SK-MEL-5 (cell line): ENCODE data around the gene EIF4A3. TPM values are rescaled to one million over a fixed set of nuclear protein-coding genes. Genes with fewer than 3 reads are reported as not detected.

Source experiments
- DNase-seq: peaks from one replicate; pipeline ENCODE4 v3.0.0-alpha.2; 2016; ENCODE audit warnings: low read depth, low spot score
- in situ Hi-C: cut with HindIII; loops from 2 replicates; pipeline ENCODE4 v1.10.0; 2016; ENCODE audit warnings: low sequenced_read_pairs, high pct_unique_total_duplicates, low pct_unique_long_range_greater_than_20kb
- polyA plus RNA-seq, 2 experiments: library from polyadenylated mRNA; depleted of rRNA; stranded (reverse); fragments of >200 nt; gene quantifications; 2 replicates each; pipeline ENCODE4 v1.2.3, GENCODE V29; 2015
- total RNA-seq: library from RNA; depleted of rRNA; stranded (reverse); fragments of >200 nt; shearing (Covaris generic); gene quantifications from 2 replicates; pipeline ENCODE4 v1.2.3, GENCODE V29; 2014; rRNA removed

EIF4A3 gene
- 567 and 602 TPM in 2 replicates for total RNA-seq
- polyA plus RNA-seq (2015; cell fraction: cytosol; rRNA removed): 264 and 266 TPM in 2 replicates
- 198 and 244 TPM in 2 replicates for polyA plus RNA-seq (2015; cell fraction: nucleus; rRNA removed)

DNA sequence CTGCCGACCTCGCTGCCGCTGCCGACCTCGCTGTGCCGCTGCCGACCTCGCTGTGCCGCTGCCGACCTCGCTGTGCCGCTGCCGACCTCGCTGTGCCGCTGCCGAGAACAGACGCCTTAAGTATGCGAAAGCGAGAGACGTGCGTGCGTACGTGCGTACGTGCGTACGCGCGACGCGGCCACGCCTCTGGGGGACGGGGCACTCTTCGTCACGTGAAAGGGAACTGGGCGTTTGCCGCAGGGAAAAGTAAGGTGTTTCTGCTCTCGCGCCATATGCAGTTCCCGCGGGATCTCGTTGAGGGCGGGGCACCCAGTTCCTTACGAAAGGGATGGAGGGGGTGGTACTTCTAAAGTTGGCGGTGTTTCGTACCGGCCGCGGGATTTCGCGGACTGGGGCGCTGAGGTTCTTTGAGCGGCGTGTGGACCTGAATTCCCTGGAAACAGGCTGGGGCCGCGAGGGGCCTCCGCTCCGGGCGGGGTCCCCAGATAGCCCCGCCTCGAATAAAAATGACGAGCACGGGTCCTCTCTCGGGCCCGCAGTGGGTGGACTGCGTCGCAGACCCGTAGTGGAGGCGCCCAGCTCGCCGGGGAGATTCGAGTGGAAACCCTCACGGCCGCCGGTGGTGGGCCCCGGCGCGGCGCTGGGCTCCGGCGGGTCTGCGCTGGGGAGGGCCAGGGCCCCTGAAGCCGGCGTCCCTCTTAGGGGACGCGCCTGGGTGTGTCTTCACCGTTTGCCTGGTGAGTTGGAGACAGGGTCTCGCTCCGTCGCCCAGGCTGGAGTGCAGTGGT, at the start of gene EIF4A3:
EIF4A3 (minus strand) TSS at position 94 of the 788 bp plus-strand sequence. CDS start 167 bp downstream, outside the sequence.
- in situ Hi-C loops: no loop called here
- peak; percentile 100 for DNase-seq

DNA sequence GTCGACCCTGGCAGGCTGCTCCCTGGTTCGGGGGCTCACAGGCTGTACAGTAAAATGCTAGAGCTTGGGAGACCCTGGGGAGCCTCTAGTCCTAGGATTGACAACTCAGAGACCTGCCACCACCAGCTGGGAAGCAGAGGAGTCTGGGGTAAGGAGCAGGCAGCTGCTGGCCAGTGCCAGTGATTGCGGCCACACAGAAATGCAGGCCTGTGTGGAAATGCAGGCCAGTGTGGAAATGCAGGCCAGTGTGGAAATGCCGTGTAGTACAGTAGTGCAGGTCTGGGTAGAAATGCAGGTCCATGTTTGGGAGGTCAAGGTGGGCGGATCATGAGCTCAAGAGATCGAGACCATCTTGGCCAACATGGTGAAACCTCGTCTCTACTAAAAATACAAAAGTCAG, 49.7 kb upstream of the EIF4A3 start:
- no peak for DNase-seq
- in situ Hi-C loops: no loop called here

DNA sequence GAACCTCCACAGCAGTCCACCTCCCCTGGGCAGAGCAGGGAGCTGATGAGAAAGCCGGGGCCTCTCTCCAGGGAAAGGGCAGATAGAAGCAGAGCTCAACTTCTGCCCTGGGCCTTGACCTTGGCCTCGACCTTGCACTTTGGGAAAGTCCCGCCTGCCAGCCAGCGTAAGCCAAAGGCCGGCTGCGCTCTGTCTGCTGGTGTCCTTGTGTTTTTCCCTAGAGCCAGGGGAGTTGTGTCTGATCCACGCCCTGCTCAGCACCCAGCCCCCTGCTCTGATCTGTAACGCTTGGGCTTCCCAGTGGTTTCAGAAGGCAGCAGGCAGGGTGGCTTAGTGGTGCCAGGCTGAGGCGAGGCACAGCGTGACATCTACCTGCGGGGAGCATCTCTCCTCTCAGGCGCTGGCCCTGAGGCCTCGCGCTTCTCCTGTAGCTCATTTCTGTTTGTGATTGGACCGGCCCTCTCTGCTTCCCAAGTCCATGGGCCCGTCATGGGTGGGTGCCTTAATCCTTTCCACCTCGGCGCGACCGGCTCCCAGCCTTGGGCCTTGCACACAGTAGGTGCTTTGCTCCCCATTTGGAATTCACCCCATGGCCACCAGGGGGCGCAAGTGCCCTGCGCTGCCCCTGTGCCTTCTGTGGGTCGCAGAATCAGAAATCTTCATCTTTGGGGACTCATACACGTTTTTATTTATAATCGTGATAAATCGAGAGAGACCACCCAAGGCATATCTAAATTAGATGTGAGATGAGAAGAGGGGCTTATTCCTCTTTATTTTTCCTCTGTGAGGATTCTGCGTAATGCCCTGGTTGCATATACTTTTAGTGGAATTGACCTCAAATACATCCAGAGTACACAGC, 49.0 kb upstream of the EIF4A3 start:
- in situ Hi-C loops: no loop called here
- DNase-seq: peak; percentile 34

DNA sequence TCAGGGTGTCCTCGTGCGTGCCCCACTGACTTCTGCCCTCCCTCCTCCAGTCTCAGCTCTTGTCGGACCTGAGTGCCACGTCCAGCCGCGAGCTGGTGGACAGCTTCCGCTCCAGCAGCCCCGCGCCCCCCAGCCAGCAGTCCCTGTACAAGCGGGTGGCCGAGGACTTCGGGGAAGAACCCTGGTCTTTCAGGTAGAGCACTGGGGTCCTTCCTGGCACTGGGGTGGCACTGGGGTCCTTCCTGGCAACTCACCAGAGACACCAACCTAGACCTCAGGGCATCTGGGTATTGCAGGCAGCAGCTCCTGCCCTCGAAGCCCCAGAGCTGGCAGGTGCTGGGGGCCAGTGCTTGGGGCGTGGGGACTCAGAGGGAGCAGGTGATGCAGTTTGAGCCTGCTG, 48.2 kb upstream of the EIF4A3 start:
- DNase-seq: no peak
- in situ Hi-C loops: no loop called here

DNA sequence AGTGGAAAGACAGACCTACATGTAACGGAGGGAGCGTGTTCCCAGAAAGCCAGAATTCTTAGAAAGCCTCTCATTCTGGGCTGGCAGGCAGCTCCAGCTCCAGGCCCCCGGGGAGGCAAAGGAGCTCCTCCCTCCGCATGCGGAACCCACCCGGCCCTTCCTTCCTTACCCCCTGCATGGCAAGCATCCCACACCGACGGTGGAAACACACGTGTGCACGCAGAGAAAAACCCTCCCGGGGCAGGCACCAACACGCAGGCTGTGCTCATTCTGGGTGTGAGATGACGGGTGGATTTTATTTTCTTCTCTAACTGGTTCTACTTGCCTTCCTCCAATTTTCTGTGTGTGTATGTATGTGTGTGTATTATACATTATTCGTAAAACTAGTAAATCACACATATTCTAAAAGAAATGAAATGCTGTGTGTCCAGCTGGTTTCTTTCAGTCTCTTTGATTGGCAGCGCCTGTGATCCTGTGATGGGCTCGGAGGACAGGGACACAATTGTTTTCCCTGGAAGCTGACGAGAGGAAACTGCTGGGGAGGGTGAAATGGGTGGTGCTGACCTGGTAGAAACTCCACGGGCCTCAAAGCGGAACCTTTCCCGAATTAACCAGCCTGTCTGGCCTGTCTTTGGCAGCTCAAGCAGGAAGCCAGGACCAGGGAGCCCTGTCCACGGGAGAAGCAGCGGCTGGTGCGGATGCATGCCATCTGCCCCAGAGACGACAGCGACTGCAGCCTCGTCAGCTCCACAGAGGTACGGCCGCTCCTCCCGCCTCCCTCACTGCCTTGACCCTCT, 45.1 kb upstream of the EIF4A3 start:
- in situ Hi-C loops: no loop called here
- DNase-seq: peak; percentile 98

DNA sequence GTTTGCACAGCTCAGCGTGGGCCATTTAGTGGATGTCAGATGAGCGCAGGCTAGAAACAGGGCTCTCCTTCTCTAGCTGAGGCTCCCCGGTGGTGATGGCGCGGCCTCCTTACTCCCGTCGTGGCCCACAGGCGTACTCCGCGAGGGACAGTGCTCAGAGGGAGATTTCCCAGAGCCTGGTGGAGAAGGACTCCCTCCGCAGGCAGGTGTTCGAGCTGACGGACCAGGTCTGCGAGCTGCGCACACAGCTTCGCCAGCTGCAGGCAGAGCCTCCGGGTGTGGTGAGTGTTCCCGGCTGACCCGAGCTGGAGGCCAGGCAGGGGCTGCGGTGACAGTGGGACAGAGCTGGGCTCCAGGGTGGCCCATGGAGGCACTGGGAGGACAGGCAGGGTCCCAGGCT, 44.3 kb upstream of the EIF4A3 start:
- in situ Hi-C loops: no loop called here
- no peak for DNase-seq

DNA sequence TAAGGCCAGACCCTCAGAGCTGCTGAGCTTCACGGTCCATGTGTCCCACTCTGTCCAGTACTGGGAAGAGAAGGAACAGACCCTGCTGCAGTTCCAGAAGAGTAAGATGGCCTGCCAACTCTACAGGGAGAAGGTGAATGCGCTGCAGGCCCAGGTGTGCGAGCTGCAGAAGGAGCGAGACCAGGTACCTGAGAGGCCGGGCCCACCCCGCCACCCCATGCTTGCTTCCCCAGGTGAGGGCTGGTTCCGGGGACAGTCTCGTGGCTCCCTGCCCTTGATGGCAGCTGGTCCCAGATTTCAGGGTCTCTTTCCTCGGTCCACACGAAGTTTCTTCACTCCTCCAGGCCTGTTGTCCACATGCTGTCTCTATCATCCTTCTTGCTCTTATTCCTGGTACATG, 43.8 kb upstream of the EIF4A3 start:
- in situ Hi-C loops: no loop called here
- no peak for DNase-seq

DNA sequence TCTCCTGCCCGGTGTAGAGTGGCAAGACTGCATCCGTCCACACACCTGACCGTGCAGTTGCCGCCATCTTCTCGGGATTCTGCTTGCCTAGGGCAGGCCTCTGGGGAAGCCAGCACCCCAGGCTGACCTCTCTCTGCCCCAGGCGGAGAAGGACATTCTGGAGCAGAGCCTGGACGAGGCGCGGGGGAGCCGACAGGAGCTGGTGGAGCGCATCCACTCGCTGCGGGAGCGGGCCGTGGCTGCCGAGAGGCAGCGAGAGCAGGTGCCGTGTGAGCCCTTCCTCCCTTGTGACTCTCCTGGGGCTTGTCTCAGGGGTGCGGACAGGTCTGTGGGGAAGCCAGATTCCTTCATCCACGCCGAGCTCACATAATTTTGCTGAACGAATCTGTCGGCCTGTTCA, 42.7 kb upstream of the EIF4A3 start:
- no peak for DNase-seq
- in situ Hi-C loops: no loop called here

DNA sequence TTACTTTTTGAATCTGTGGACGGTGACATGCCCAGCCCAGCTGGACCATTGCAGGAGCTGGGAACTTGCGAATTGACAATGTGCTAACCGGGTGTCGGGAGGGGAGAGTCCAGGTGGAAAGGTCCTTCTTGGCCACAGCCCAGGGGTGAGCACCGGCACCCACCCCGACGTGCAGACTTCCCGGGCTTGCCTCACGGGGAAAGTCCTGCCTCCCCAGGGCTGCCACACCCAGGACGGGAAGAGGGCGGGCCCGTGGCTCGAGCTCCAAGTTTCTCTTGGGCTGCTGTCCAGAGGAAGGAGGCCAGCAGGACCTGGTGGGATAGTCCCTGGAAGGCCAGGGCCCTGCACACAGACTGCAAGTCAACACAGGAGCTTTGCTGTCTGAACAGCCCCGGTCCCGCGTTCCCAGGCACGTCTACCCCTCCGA, 40.6 kb upstream of the EIF4A3 start:
- in situ Hi-C loops: no loop called here
- DNase-seq: no peak

DNA sequence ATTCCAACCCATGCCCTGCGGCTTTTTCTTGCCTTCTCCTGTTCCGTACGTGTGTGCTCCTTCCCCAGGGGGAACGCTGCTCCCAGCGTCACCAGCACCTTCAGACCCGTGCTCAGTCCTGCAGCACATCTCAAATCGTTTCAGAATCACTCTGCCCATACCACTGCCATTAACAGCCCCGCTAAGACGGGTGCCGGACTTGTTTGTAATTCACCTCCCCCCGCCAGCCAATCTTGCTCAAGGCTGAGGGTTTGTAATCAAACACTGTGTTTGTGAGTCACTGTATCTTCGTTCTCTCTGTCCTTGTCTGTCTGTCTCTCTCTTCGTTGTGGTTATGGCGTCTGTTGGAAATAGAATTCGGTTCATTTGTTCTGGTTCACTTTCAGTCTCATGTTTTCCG, 40.2 kb upstream of the EIF4A3 start:
- no peak for DNase-seq
- in situ Hi-C loops: no loop called here

DNA sequence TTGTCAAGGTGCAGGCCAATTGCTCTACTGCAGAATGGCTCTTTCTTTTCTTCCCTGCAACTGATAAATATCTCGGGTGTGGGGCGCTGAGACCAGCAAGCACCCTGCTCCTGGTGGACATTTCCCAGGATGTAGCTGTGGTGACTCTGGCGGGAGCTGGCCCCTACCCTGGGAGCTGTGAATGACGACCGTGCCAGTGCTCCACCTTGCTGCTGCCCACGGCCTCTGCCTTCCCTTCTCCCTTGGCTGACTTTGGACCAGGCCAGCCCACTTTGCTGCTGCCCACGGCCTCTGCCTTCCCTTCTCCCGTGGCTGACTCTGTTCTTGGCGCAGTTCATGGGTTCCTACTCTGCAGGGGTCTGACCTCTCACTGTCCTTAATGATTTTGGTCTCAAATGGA, 39.0 kb upstream of the EIF4A3 start:
- in situ Hi-C loops: no loop called here
- DNase-seq: no peak

DNA sequence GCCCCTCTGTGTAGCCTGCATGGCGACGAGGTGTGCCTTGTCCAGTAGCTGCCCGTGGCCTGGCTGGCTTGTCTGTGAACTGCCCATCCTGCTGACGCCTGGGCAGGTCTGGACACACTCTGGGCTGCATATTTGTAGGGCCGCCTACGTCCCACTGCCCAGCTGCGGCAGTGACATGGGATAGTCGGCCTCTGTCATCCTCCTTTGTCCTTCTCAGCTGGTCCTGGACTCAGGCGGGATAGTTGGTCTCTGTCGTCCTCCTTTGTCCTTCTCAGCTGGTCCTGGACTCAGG, 37.4 kb upstream of the EIF4A3 start:
- DNase-seq: no peak
- in situ Hi-C loops: no loop called here

DNA sequence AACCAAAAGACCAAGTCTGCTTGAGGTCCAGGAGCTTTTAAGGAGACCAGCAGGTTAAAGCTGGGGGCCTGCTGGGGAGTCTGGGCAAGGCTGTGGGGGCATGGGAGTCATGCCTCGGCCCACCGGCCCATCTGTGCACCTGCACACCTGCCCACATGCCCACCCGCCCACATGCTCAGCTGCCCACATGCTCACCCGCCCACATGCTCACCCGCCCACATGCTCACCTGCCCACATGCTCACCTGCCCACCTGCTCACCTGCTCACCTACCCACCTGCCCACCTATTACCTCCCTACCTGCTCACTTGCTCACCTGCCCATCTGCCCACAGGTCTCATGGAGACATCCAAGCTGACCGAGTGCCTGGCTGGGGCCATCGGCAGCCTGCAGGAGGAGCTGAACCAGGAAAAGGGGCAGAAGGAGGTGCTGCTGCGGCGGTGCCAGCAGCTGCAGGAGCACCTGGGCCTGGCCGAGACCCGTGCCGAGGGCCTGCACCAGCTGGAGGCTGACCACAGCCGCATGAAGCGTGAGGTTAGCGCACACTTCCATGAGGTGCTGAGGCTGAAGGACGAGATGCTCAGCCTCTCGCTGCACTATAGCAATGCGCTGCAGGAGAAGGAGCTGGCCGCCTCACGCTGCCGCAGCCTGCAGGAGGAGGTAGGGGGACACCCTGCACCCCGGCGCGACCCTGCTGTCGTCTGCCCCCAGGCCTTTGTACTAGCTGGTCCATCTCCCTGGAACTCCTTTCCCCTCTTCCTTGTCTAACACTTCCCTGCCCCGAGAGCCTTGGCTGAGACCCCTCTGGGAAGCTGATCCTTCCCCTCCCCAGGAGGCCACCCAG, 36.9 kb upstream of the EIF4A3 start:
- in situ Hi-C loops: no loop called here
- DNase-seq: no peak

DNA sequence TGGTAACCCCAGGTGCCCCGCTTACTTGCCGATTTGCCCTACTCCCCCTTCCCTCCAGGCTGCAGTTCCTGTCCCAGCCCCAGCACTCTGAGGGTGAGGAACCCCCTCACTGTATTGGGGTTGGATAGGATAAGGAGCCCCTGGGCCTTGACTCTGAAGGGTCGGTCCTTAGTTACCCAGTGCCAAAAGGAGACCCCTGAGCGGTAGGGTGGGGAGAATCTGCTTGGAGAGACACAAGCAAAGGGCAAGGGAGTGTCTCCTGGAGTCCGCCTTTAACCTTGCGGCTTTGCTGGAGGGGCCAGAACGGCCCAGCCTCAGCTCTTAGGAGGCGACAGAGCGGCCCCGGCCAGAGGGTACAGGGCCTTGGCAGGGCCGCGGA, 35.9 kb upstream of the EIF4A3 start:
- in situ Hi-C loops: no loop called here

DNA sequence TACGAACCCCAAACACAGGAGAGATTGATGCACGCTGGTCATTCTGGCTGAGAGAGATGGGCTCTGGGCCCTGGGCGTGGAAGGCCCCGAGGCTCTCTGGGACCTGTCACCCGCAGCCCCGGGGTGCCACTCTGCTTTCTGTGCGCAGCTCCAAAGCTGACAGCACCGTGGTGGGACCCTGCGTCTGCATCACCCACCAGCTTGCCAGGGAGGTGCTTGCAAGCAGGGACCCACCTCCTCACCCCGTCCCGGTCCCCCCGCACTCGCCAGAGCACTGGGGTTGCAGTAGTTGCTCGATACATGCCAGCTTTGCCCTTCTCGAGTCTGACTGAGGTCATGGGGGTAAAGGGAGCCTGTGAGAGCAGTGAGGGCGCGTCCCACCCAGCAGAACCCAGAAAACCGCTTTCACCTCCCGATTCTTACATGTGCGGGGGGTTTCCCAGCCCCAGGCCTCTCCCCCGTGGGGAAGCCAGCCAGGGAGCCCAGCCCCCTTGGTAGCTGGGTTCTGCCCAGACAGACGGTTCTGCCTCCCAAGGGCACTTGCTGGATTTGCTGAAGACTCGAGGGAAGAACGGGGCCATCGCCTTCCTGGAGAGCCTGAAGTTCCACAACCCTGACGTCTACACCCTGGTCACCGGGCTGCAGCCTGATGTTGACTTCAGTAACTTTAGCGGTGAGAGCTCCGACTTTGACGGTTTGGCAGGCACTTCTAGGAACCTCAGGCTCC, 35.4 kb upstream of the EIF4A3 start:
- in situ Hi-C loops: no loop called here
- no peak for DNase-seq

More for the DNA sequence above, 35.9 kb upstream of the EIF4A3 start:
- DNase-seq: no peak

DNA sequence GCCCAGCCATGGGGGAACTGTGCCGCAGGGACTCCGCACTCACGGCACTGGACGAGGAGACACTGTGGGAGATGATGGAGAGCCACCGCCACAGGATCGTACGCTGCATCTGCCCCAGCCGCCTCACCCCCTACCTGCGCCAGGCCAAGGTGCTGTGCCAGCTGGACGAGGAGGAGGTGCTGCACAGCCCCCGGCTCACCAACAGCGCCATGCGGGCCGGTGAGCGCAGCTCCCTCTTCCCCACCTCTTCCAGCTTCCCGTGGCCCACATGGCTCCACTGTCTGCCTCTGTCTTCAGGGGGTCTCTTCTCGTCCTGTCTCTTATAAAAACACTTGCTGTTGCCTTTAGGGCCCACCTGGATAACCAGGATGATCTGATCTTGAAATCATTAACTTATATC, 34.5 kb upstream of the EIF4A3 start:
- in situ Hi-C loops: no loop called here
- no peak for DNase-seq

DNA sequence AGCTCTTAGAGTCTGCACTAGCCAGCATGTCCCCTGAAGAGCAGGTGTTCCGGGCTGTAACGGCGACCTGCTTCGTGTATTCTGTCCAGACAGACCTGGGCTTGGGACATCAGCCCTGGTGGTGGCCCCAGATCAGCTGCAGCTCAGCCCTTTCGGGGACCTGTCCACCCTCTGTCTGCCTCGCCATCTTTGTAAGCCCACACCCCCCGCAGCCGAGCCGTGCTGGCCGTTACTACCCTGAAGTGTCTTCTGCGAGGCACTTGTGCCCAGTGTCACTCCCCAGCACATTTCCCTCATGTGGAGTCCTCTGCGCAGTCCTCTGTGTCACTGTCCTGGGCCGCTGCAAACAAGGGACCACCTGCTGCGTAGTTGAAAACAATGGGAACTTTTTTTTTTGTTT, 33.3 kb upstream of the EIF4A3 start:
- in situ Hi-C loops: no loop called here
- no peak for DNase-seq
